Measurements from ENCODE around the gene TECPR2. TPM values are rescaled to one million over a fixed set of nuclear protein-coding genes. Genes with fewer than 3 reads are reported as not detected.

TECPR2 gene
- total and polyA plus RNA-seq, 2 experiments from 2014 or later: 9.5 to 20.1 TPM

DNA sequence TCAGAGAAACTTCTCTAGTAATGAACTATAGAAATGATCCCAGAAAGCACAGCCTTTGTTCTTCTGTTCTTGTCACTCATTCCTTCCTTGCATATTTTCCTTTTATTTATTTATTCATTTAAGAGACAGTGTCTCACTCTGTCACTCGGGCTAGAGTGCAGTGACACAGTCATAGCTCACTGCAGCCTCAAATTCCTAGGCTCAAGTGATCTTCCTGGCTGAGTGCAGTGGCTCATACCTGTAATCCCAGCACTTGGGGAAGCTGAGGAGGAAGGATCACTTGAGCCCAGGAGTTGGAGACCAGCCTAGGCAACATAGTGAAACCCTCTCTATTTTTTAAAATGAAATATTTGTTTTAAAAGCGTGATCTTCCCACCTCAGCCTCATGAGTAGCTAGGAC lies 11.5 kb downstream of the TECPR2 start:
- no peak overlapping the region for H3K27ac ChIP-seq
- WGBS (ENCODE audit: low lambda C conversion rate, missing lambda C conversion rate): 88% methylated on average over 2 of the region's 2 CpGs
- H3K4me2 ChIP-seq: no peak overlapping the region
- no peaks in the 10 kb centered on the region for H3K9me3 ChIP-seq (ENCODE audit: low read depth)
- no peaks in the 10 kb centered on the region for H3K27me3 ChIP-seq
- no peaks in the 10 kb centered on the region for H3K9me2 ChIP-seq (replicated peaks; ENCODE audit: insufficient read depth)
- no peak overlapping the region for H3K4me3 ChIP-seq
- peaks cover 2% of the 10 kb centered on the region for H4K20me1 ChIP-seq (ENCODE audit: insufficient read depth, poor library complexity, severe bottlenecking)
- H3K36me3 ChIP-seq (replicated peaks; ENCODE audit: insufficient read depth, low read depth): no peaks in the 10 kb centered on the region
- TF ChIP-seq EZH2phosphoT487 (IDR thresholded peaks at IDR 0.05; ENCODE audit: low read depth, severe bottlenecking, unreplicated experiment): no peak
- no peak for TF ChIP-seq EZH2 (IDR thresholded peaks at IDR 0.05; ENCODE audit: borderline replicate concordance)
- TF ChIP-seq, protein P1, sequence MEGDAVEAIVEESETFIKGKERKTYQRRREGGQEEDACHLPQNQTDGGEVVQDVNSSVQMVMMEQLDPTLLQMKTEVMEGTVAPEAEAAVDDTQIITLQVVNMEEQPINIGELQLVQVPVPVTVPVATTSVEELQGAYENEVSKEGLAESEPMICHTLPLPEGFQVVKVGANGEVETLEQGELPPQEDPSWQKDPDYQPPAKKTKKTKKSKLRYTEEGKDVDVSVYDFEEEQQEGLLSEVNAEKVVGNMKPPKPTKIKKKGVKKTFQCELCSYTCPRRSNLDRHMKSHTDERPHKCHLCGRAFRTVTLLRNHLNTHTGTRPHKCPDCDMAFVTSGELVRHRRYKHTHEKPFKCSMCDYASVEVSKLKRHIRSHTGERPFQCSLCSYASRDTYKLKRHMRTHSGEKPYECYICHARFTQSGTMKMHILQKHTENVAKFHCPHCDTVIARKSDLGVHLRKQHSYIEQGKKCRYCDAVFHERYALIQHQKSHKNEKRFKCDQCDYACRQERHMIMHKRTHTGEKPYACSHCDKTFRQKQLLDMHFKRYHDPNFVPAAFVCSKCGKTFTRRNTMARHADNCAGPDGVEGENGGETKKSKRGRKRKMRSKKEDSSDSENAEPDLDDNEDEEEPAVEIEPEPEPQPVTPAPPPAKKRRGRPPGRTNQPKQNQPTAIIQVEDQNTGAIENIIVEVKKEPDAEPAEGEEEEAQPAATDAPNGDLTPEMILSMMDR (IDR thresholded peaks at IDR 0.05; ENCODE audit: poor library complexity): no peak
- DNase-seq (ENCODE audit: low spot score): no peak
- H2AFZ ChIP-seq: no peak overlapping the region
- no peaks in the 10 kb centered on the region for H3K4me1 ChIP-seq (ENCODE audit: insufficient read depth)
- H3K79me2 ChIP-seq: peaks cover 23% of the 10 kb centered on the region

DNA sequence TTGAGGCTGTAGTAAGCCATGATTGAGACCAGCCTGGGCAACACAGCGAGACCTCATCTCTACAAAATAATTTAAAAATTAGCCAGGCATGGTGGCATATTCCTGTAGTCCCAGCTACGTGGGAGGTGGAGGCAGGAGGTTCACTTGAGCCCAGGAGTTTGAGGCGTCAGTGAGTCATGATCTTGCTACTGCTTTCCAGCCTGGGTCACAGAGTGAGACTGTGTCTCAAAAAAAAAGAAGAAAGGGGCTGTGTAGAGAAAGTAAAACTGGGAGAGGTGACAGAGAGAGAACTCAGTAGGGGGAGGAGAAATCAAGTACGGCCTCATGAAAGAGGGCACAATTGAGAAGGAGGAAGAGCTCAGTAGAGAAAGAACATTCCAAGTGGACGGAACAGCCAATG lies 12.4 kb downstream of the TECPR2 start:
- WGBS (ENCODE audit: low lambda C conversion rate, missing lambda C conversion rate): 97% methylated on average over 5 of the region's 5 CpGs
- TF ChIP-seq EZH2 (IDR thresholded peaks at IDR 0.05; ENCODE audit: borderline replicate concordance): no peak
- TF ChIP-seq EZH2phosphoT487 (IDR thresholded peaks at IDR 0.05; ENCODE audit: low read depth, severe bottlenecking, unreplicated experiment): no peak
- TF ChIP-seq, protein P1 (IDR thresholded peaks at IDR 0.05; ENCODE audit: poor library complexity): no peak
- Histone ChIP-seq H2AFZ (no peak overlapping the region), H3K27me3 (no peaks in the 10 kb centered on the region), H3K79me2 (peaks cover 14% of the 10 kb centered on the region), H3K4me2 (no peak overlapping the region), H3K4me3 (no peak overlapping the region), H3K9me3 (ENCODE audit: low read depth) (no peaks in the 10 kb centered on the region), H3K27ac (no peak overlapping the region), H3K36me3 (replicated peaks; ENCODE audit: insufficient read depth, low read depth) (no peaks in the 10 kb centered on the region), H3K9me2 (replicated peaks; ENCODE audit: insufficient read depth) (no peaks in the 10 kb centered on the region), H4K20me1 (ENCODE audit: insufficient read depth, poor library complexity, severe bottlenecking) (peaks cover 2% of the 10 kb centered on the region), H3K4me1 (ENCODE audit: insufficient read depth) (no peaks in the 10 kb centered on the region)
- DNase-seq (ENCODE audit: low spot score): no peak

DNA sequence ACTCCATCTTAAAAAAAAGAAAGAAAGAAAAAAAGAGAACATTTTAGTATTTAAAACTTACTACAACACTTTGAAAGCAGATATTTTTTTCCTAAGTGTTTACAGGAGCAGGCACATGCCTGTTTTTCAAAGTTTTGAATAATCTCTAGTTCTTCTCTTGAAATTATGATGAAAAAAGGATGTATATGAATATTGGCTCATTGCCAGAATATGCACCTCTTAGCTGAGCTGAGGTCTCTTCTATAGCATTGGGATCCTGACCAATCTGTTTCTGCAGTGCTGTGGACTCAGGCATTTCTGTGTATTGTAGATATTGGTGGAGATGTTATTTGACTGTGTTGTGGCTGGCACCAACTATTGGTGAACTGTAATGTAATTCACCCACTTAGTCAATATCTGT lies 15.0 kb downstream of the TECPR2 start:
- Histone ChIP-seq H3K27me3 (no peaks in the 10 kb centered on the region), H3K9me3 (ENCODE audit: low read depth) (no peaks in the 10 kb centered on the region), H4K20me1 (ENCODE audit: insufficient read depth, poor library complexity, severe bottlenecking) (no peaks in the 10 kb centered on the region), H3K4me1 (ENCODE audit: insufficient read depth) (no peaks in the 10 kb centered on the region), H3K27ac (no peak overlapping the region), H3K36me3 (replicated peaks; ENCODE audit: insufficient read depth, low read depth) (no peaks in the 10 kb centered on the region), H3K79me2 (peaks cover 3% of the 10 kb centered on the region), H3K4me2 (no peak overlapping the region), H2AFZ (no peak overlapping the region), H3K4me3 (no peak overlapping the region), H3K9me2 (replicated peaks; ENCODE audit: insufficient read depth) (no peaks in the 10 kb centered on the region)
- no peak for TF ChIP-seq EZH2phosphoT487 (IDR thresholded peaks at IDR 0.05; ENCODE audit: low read depth, severe bottlenecking, unreplicated experiment)
- TF ChIP-seq EZH2 (IDR thresholded peaks at IDR 0.05; ENCODE audit: borderline replicate concordance): no peak
- TF ChIP-seq, protein P1 (IDR thresholded peaks at IDR 0.05; ENCODE audit: poor library complexity): no peak
- no peak for DNase-seq (ENCODE audit: low spot score)

DNA sequence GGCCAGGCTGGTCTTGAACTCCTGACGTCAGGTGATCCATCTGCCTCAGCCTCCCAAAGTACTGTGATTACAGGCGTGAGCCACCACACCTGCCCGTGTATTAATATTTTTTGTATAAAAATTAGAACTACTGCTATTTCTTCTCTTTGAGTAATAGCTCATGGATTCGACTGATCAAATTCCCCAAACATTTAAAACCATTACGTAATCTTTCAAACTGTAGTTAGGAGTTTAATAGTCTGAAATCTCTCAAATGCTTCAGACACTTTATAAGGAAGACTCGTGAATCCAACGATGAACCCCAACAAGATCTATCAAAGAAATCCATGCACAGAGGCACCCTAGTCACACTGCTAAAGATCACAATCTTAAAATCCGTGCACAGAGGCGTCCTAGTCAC lies 16.1 kb downstream of the TECPR2 start:
- H3K4me2 ChIP-seq: no peak overlapping the region
- H3K9me2 ChIP-seq (replicated peaks; ENCODE audit: insufficient read depth): no peaks in the 10 kb centered on the region
- H4K20me1 ChIP-seq (ENCODE audit: insufficient read depth, poor library complexity, severe bottlenecking): no peaks in the 10 kb centered on the region
- H3K4me3 ChIP-seq: no peak overlapping the region
- H3K9me3 ChIP-seq (ENCODE audit: low read depth): no peaks in the 10 kb centered on the region
- H2AFZ ChIP-seq: no peak overlapping the region
- TF ChIP-seq, protein P1 (IDR thresholded peaks at IDR 0.05; ENCODE audit: poor library complexity): no peak
- TF ChIP-seq EZH2phosphoT487 (IDR thresholded peaks at IDR 0.05; ENCODE audit: low read depth, severe bottlenecking, unreplicated experiment) (no peak), EZH2 (IDR thresholded peaks at IDR 0.05; ENCODE audit: borderline replicate concordance) (no peak)
- H3K36me3 ChIP-seq (replicated peaks; ENCODE audit: insufficient read depth, low read depth): no peaks in the 10 kb centered on the region
- DNase-seq (ENCODE audit: low spot score): no peak
- no peak overlapping the region for H3K27ac ChIP-seq
- H3K27me3 ChIP-seq: no peaks in the 10 kb centered on the region
- WGBS (ENCODE audit: low lambda C conversion rate, missing lambda C conversion rate): 97% methylated on average over 9 of the region's 9 CpGs
- H3K79me2 ChIP-seq: no peaks in the 10 kb centered on the region
- no peaks in the 10 kb centered on the region for H3K4me1 ChIP-seq (ENCODE audit: insufficient read depth)
